Spleen (tissue), 3 donors: ENCODE measurements around the gene FTO.

Source experiments
- POLR2A ChIP-seq, 3 donors: fragments of 450-650 bp; IDR thresholded peaks; one replicate each; pipeline ENCODE4 v1.5.1; 2017; ENCODE audit warnings: antibody characterized with exemption in 3 of 3, mild to moderate bottlenecking in 1 of 3
- POLR2AphosphoS5 ChIP-seq, 3 donors: sonication (generic); formaldehyde crosslinking; IDR thresholded peaks; one replicate each; pipeline ENCODE4 v1.5.1; 2017; ENCODE audit warnings: antibody characterized with exemption in 3 of 3

DNA sequence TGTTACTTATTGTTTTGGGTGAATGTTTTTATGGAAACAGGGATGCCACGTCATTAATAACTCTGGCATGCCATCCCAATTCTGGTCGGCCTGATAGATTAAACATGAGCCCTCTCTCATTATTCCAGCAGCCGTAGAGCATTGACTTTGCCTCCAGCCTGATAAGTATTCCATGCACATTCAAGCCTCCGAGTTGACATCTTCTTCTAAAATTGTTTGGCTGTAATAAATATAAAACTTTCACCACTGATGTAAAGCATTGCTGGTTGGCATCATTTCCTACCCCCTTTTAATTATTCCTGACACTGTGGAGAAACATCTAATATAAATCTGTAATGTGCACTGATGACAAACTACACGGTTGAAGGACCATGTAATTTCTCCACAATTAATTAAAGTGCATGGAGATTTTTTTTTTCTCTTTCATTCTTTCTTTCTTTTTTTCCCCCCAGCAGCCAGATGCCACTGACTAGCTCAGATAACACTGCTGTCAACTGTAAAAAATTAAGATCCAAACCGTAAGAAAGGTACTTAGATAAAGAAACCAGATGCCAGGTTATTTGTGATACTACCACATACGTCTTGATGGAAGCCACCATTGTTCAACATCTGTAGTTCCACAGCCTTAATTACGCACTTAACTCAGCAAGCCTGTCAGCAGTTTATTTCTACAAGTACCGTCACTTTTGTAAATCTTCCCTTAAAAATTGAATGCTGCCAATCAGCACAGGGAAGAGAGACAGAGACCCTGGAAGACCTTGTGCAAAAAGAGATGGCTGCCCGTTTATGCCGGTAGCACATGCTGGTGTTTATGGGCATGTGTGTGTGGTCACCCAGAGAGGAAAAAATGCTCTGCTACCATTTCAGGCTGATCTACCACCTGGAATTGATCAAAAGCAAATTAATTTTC is 344.9 kb downstream of the FTO start:
- TF ChIP-seq POLR2AphosphoS5 (IDR thresholded peaks at IDR 0.05): no peak
- TF ChIP-seq POLR2A (IDR thresholded peaks at IDR 0.05): no peak
